ENCODE data around the gene MOGAT1.

GRCh38 chr2:222637067-222637466 is 34.4 kb upstream of the MOGAT1 start:
- TF ChIP-seq CTCF (IDR thresholded peaks at IDR 0.05) (no peak), POLR2A (IDR thresholded peaks at IDR 0.05) (no peak)
